ENCODE measurements around the gene MYRIP.

Gene MYRIP

GRCh38 chr3:39882111-39882510 is 72.7 kb downstream of the MYRIP start:
- Histone ChIP-seq H3F3A (ENCODE audit: insufficient read depth, low read length) (no peaks in the 10 kb centered on the region), H3K27ac (ENCODE audit: low read depth, low read length, poor library complexity, severe bottlenecking) (no peak overlapping the region)

DNA sequence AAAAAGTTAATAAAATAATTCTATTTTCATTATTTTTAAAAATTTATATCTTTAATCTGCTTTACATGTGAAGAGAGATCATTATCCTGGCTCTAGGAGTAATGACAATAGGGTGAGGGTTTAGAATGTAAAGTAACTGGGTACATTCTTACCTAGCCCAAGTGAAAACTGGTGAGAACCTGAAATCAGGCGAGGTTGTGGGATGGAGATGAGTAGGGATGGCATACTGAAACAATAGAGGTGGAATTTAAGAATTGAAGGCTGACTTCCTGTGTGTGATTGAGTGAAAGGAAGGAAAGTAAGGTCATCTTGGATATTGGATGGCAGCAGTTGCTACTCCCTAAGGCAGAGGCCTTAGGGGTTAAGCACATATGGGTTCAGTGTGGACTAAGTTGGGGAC is 82.7 kb downstream of the MYRIP start:
- no peak for TF ChIP-seq CTCF (IDR thresholded peaks at IDR 0.05; ENCODE audit: low read length)
- TF ChIP-seq EZH2 (IDR thresholded peaks at IDR 0.05; ENCODE audit: borderline replicate concordance, low read length): no peak
- Histone ChIP-seq H3K9ac (ENCODE audit: low read length) (no peak overlapping the region), H4K20me1 (ENCODE audit: insufficient read depth, low read length) (no peaks in the 10 kb centered on the region), H3K4me2 (ENCODE audit: low read length) (no peak overlapping the region), H3K9me2 (ENCODE audit: low read depth, low read length) (no peaks in the 10 kb centered on the region), H3K4me3 (ENCODE audit: low read depth, low read length, poor library complexity, severe bottlenecking) (no peak overlapping the region), H3K36me3 (ENCODE audit: insufficient read depth, low read length) (no peaks in the 10 kb centered on the region), H2AFZ (ENCODE audit: low read length) (no peak overlapping the region), H3K79me2 (ENCODE audit: insufficient read depth, low read length) (no peaks in the 10 kb centered on the region), H3F3A (ENCODE audit: insufficient read depth, low read length) (no peaks in the 10 kb centered on the region), H3K27ac (ENCODE audit: low read depth, low read length, poor library complexity, severe bottlenecking) (no peak overlapping the region), H3K27me3 (ENCODE audit: insufficient read depth, low read length) (no peaks in the 10 kb centered on the region), H3K4me1 (ENCODE audit: insufficient read depth, low read length, severe bottlenecking) (no peaks in the 10 kb centered on the region), H3K9me3 (ENCODE audit: low read length) (no peaks in the 10 kb centered on the region)

More at GRCh38 chr3:39882111-39882510, 72.7 kb downstream of the MYRIP start:
- H3K9me2 ChIP-seq (ENCODE audit: low read depth, low read length): no peaks in the 10 kb centered on the region
- no peak for TF ChIP-seq EZH2 (IDR thresholded peaks at IDR 0.05; ENCODE audit: borderline replicate concordance, low read length)
- no peak for TF ChIP-seq CTCF (IDR thresholded peaks at IDR 0.05; ENCODE audit: low read length)
- H3K9ac ChIP-seq (ENCODE audit: low read length): no peak overlapping the region
- H4K20me1 ChIP-seq (ENCODE audit: insufficient read depth, low read length): no peaks in the 10 kb centered on the region
- H3K9me3 ChIP-seq (ENCODE audit: low read length): no peaks in the 10 kb centered on the region
- no peaks in the 10 kb centered on the region for H3K79me2 ChIP-seq (ENCODE audit: insufficient read depth, low read length)
- H2AFZ ChIP-seq (ENCODE audit: low read length): no peak overlapping the region
- no peak overlapping the region for H3K4me3 ChIP-seq (ENCODE audit: low read depth, low read length, poor library complexity, severe bottlenecking)
- H3K36me3 ChIP-seq (ENCODE audit: insufficient read depth, low read length): no peaks in the 10 kb centered on the region
- no peak overlapping the region for H3K4me2 ChIP-seq (ENCODE audit: low read length)
- H3K4me1 ChIP-seq (ENCODE audit: insufficient read depth, low read length, severe bottlenecking): no peaks in the 10 kb centered on the region
- H3K27me3 ChIP-seq (ENCODE audit: insufficient read depth, low read length): no peaks in the 10 kb centered on the region

DNA sequence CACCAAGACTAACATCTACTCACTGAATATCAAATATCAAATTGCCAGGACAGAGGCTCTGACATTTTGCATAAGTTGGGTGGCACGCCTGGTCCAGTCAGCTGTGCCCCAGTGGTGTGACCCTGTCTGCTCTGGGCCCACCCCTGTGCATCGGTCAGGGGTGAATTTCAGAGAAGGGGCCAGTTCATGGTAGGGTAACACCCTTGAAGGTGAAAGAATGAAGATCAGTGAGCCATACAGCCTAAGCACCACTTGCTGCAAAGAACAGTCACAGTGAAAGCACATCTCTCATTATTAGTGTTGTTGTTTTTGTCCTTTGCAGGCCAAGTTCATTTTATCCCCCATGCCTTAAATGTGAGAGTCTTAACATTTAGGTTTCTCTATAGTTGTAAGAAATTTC is 86.8 kb downstream of the MYRIP start:
- Histone ChIP-seq H3F3A (ENCODE audit: insufficient read depth, low read length) (no peaks in the 10 kb centered on the region), H2AFZ (ENCODE audit: low read length) (no peak overlapping the region), H3K79me2 (ENCODE audit: insufficient read depth, low read length) (no peaks in the 10 kb centered on the region), H3K9me2 (ENCODE audit: low read depth, low read length) (no peaks in the 10 kb centered on the region), H3K4me2 (ENCODE audit: low read length) (no peak overlapping the region), H3K27me3 (ENCODE audit: insufficient read depth, low read length) (no peaks in the 10 kb centered on the region), H3K9ac (ENCODE audit: low read length) (no peak overlapping the region), H3K36me3 (ENCODE audit: insufficient read depth, low read length) (no peaks in the 10 kb centered on the region), H3K9me3 (ENCODE audit: low read length) (no peaks in the 10 kb centered on the region), H3K27ac (ENCODE audit: low read depth, low read length, poor library complexity, severe bottlenecking) (no peak overlapping the region), H3K4me3 (ENCODE audit: low read depth, low read length, poor library complexity, severe bottlenecking) (no peak overlapping the region), H3K4me1 (ENCODE audit: insufficient read depth, low read length, severe bottlenecking) (no peaks in the 10 kb centered on the region), H4K20me1 (ENCODE audit: insufficient read depth, low read length) (no peaks in the 10 kb centered on the region)
- TF ChIP-seq CTCF (IDR thresholded peaks at IDR 0.05; ENCODE audit: low read length): no peak

All from OCI-LY1 (cell line).